ENCODE data around the gene INPP5F.
"Not testable (repeated sequence)": the region's sequence is repeated elsewhere in the genome, so short reads cannot be mapped to it uniquely, and the experiment has no call there.

INPP5F gene

GRCh38 chr10:119778776-119779445 is 53.1 kb downstream of the INPP5F start:
- no peak for DNase-seq

- DNase-seq = no peak
These were observed 55.1 kb downstream of the INPP5F start for GRCh38 chr10:119780879-119781480.

GRCh38 chr10:119781498-119781897 is 55.6 kb downstream of the INPP5F start:
- no peak for DNase-seq

- no peak for DNase-seq
These were observed 57.3 kb downstream of the INPP5F start for GRCh38 chr10:119782981-119783664.

GRCh38 chr10:119783665-119784027 is 57.8 kb downstream of the INPP5F start:
- DNase-seq = peak; percentile 69

GRCh38 chr10:119784340-119785067 is 58.7 kb downstream of the INPP5F start:
- peak; percentile 98 for DNase-seq

- peak; percentile 98 for DNase-seq
These were observed 60.4 kb downstream of the INPP5F start for GRCh38 chr10:119786117-119786769.

GRCh38 chr10:119795101-119795500 is 69.3 kb downstream of the INPP5F start:
- DNase-seq = not testable (repeated sequence)

GRCh38 chr10:119796039-119796438 is 70.2 kb downstream of the INPP5F start:
- no peak for DNase-seq

GRCh38 chr10:119801176-119801575 is 75.3 kb downstream of the INPP5F start:
- no peak for DNase-seq

- no peak for DNase-seq
These were observed 76.2 kb downstream of the INPP5F start for GRCh38 chr10:119801998-119802538.

GRCh38 chr10:119803264-119803663 is 77.4 kb downstream of the INPP5F start:
- DNase-seq = no peak

GRCh38 chr10:119805702-119806230 is 79.9 kb downstream of the INPP5F start:
- DNase-seq = no peak

- DNase-seq = no peak
These were observed 80.7 kb downstream of the INPP5F start for GRCh38 chr10:119806334-119807130.

- DNase-seq = peak; percentile 57
These were observed 82.3 kb downstream of the INPP5F start for GRCh38 chr10:119807960-119808697.

GRCh38 chr10:119811122-119811521 is 85.3 kb downstream of the INPP5F start:
- DNase-seq = no peak

GRCh38 chr10:119812684-119813083 is 86.8 kb downstream of the INPP5F start:
- DNase-seq = no peak

GRCh38 chr10:119815671-119816070 is 89.8 kb downstream of the INPP5F start:
- DNase-seq = no peak

GRCh38 chr10:119817991-119818888 is 92.4 kb downstream of the INPP5F start:
- no peak for DNase-seq

GRCh38 chr10:119818889-119819270 is 93.0 kb downstream of the INPP5F start:
- no peak for DNase-seq

Data from MV-4-11 (cell line).